ENCODE data around the gene RBPMS2. TPM values are rescaled to one million over a fixed set of nuclear protein-coding genes. Genes with fewer than 3 reads are reported as not detected.

Gene RBPMS2
- polyA plus RNA-seq, 1 of the 3 experiments (the other 2 are of a cell fraction): 6.5 TPM

DNA sequence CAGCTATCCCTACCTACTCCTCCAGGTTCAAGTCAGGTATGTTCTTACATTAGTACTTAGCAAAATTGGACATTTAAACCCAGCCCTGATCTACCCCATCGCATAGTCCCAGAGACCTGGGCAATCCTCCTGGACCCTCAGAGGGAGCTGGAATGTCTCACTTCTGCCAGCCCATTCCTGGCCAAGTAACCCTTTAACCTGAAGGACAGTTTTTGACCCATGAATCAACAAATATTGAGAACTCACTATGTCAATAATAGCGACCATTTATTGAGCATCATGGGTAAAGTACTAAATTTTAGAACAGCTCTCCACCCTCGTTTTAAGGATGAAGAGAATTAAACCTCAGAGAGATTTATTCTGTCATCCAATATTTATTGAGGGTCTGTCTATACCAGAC is 70.4 kb downstream of the RBPMS2 start:
- DNase-seq: no peak
- WGBS (ENCODE audit: low lambda C conversion rate): 81% methylated on average over 3 of the region's 3 CpGs
- no peak for TF ChIP-seq RCOR1 (IDR thresholded peaks at IDR 0.05; ENCODE audit: low read length)
- TF ChIP-seq, protein P1, sequence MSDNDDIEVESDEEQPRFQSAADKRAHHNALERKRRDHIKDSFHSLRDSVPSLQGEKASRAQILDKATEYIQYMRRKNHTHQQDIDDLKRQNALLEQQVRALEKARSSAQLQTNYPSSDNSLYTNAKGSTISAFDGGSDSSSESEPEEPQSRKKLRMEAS (IDR thresholded peaks at IDR 0.05; ENCODE audit: low read depth): no peak
- no peak for TF ChIP-seq CHD2 (IDR thresholded peaks at IDR 0.05; ENCODE audit: low read length, partially characterized antibody)
- no peak for TF ChIP-seq TCF12 (IDR thresholded peaks at IDR 0.05)
- no peak for TF ChIP-seq EZH2phosphoT487 (IDR thresholded peaks at IDR 0.05; ENCODE audit: borderline replicate concordance, low read depth)
- TF ChIP-seq, protein P2, sequence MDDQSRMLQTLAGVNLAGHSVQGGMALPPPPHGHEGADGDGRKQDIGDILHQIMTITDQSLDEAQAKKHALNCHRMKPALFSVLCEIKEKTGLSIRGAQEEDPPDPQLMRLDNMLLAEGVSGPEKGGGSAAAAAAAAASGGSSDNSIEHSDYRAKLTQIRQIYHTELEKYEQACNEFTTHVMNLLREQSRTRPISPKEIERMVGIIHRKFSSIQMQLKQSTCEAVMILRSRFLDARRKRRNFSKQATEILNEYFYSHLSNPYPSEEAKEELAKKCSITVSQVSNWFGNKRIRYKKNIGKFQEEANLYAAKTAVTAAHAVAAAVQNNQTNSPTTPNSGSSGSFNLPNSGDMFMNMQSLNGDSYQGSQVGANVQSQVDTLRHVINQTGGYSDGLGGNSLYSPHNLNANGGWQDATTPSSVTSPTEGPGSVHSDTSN (IDR thresholded peaks at IDR 0.05): no peak
- no peak for TF ChIP-seq ELF1 (IDR thresholded peaks at IDR 0.05)
- no peak for TF ChIP-seq MEF2A (IDR thresholded peaks at IDR 0.05; ENCODE audit: borderline replicate concordance, low read depth)
- no peak for TF ChIP-seq SMC3 (IDR thresholded peaks at IDR 0.05; ENCODE audit: low read depth, low read length)
- TF ChIP-seq TAF1 (IDR thresholded peaks at IDR 0.05; ENCODE audit: borderline replicate concordance, low read depth, low read length): no peak
- no peak for TF ChIP-seq GABPA (IDR thresholded peaks at IDR 0.05; ENCODE audit: low read depth)
- TF ChIP-seq RAD21 (IDR thresholded peaks at IDR 0.05; ENCODE audit: low read length): no peak
- H3K27me3 ChIP-seq (ENCODE audit: insufficient read depth): no peaks in the 10 kb centered on the region
- H3K36me3 ChIP-seq (replicated peaks in 1 of 2; ENCODE audit: control insufficient read depth in 1 of 2, insufficient read depth in 2 of 2, low read length in 1 of 2): peaks cover 3 to 4% of the 10 kb centered on the region in 2 experiments
- H3K9ac ChIP-seq: no peak overlapping the region
- POLR2A ChIA-PET: no interaction called here
- H4K20me1 ChIP-seq (ENCODE audit: insufficient read depth): peaks cover 20% of the 10 kb centered on the region
- H3K27ac ChIP-seq (ENCODE audit: low read depth in 2 of 2, low read length in 1 of 2): no peak overlapping the region
- CTCF ChIA-PET: interaction anchor here (1.0 to 4.2 kb wide), 5 partner anchors 15 to 26 kb away, joined by 3 to 21 read pairs (median 5); no protein-coding TSS in a partner anchor
- no peaks in the 10 kb centered on the region for H3F3A ChIP-seq (replicated peaks; ENCODE audit: insufficient read depth)
- H3K4me1 ChIP-seq (ENCODE audit: control insufficient read depth in 1 of 2, insufficient read depth in 2 of 2, low read depth in 1 of 2, low read length in 1 of 2): peaks cover 12 to 26% of the 10 kb centered on the region in 2 experiments; a peak in 3 of 4 replicates
- no peak overlapping the region for H3K4me3 ChIP-seq (ENCODE audit: low read depth in 2 of 2, low read length in 1 of 2)
- no peak overlapping the region for H2AFZ ChIP-seq (ENCODE audit: low read depth)
- H3K9me2 ChIP-seq: no peaks in the 10 kb centered on the region
- no peak overlapping the region for H3K4me2 ChIP-seq
- H3K9me3 ChIP-seq: no peaks in the 10 kb centered on the region
- peaks cover 30% of the 10 kb centered on the region for H3K79me2 ChIP-seq (ENCODE audit: insufficient read depth)

DNA sequence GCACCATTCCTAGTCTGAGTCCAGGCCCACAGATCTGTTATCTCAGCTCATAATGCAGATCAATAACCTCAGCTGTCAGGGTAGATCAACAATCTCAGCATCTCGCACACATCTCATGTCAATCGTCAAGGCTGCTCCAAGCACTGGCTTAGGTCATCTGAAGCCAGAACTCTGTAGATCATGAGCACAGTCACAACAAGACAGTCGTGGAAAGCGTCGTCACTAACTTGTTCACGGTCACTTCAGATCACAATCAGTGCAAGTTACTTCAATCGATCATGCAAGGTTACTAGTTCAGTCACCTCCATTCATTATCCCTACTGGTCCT is 71.8 kb downstream of the RBPMS2 start:
- Histone ChIP-seq H4K20me1 (ENCODE audit: insufficient read depth) (peaks cover 34% of the 10 kb centered on the region), H3K36me3 (replicated peaks in 1 of 2; ENCODE audit: control insufficient read depth in 1 of 2, insufficient read depth in 2 of 2, low read length in 1 of 2) (peaks cover 3 to 4% of the 10 kb centered on the region in 2 experiments), H3K4me3 (ENCODE audit: low read depth in 2 of 2, low read length in 1 of 2) (peak overlapping the region; percentile 70 to 75), H3K27ac (ENCODE audit: low read depth in 2 of 2, low read length in 1 of 2) (peak overlapping the region; percentile 63 to 93), H2AFZ (ENCODE audit: low read depth) (peak overlapping the region; percentile 92), H3K4me2 (peak overlapping the region; percentile 89), H3K79me2 (ENCODE audit: insufficient read depth) (peaks cover 44% of the 10 kb centered on the region), H3F3A (replicated peaks; ENCODE audit: insufficient read depth) (no peaks in the 10 kb centered on the region), H3K9ac (peak overlapping the region; percentile 93; the same call in 1 of the 2 replicates), H3K9me3 (no peaks in the 10 kb centered on the region), H3K9me2 (no peaks in the 10 kb centered on the region), H3K4me1 (ENCODE audit: control insufficient read depth in 1 of 2, insufficient read depth in 2 of 2, low read depth in 1 of 2, low read length in 1 of 2) (peaks cover 24 to 39% of the 10 kb centered on the region in 2 experiments), H3K27me3 (ENCODE audit: insufficient read depth) (no peaks in the 10 kb centered on the region)
- peak; percentile 41 for DNase-seq
- TF ChIP-seq GATA2 (CRISPR knock-in tag; IDR thresholded peaks at IDR 0.05): peak; percentile 59; the same call in 1 of the 2 replicates
- TF ChIP-seq, protein P3, sequence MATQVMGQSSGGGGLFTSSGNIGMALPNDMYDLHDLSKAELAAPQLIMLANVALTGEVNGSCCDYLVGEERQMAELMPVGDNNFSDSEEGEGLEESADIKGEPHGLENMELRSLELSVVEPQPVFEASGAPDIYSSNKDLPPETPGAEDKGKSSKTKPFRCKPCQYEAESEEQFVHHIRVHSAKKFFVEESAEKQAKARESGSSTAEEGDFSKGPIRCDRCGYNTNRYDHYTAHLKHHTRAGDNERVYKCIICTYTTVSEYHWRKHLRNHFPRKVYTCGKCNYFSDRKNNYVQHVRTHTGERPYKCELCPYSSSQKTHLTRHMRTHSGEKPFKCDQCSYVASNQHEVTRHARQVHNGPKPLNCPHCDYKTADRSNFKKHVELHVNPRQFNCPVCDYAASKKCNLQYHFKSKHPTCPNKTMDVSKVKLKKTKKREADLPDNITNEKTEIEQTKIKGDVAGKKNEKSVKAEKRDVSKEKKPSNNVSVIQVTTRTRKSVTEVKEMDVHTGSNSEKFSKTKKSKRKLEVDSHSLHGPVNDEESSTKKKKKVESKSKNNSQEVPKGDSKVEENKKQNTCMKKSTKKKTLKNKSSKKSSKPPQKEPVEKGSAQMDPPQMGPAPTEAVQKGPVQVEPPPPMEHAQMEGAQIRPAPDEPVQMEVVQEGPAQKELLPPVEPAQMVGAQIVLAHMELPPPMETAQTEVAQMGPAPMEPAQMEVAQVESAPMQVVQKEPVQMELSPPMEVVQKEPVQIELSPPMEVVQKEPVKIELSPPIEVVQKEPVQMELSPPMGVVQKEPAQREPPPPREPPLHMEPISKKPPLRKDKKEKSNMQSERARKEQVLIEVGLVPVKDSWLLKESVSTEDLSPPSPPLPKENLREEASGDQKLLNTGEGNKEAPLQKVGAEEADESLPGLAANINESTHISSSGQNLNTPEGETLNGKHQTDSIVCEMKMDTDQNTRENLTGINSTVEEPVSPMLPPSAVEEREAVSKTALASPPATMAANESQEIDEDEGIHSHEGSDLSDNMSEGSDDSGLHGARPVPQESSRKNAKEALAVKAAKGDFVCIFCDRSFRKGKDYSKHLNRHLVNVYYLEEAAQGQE (IDR thresholded peaks at IDR 0.05; ENCODE audit: low read depth, low read length): no peak
- POLR2A ChIA-PET: no interaction called here
- CTCF ChIA-PET: interaction anchor here (4.2 kb wide), 1 partner anchor 24 kb away, joined by 21 read pairs; no protein-coding TSS in a partner anchor
- WGBS (ENCODE audit: low lambda C conversion rate): 66% methylated on average over 7 of the region's 7 CpGs
